ENCODE results near the gene PPFIBP1. TPM values are rescaled to one million over a fixed set of nuclear protein-coding genes. Genes with fewer than 3 reads are reported as not detected.
A peak's percentile ranks its signal among the peaks of the same experiment; 100 is the strongest.

Gene PPFIBP1
- polyA plus RNA-seq, result 10 to 100 TPM; 12.1 to 35.0 (median 19.6) TPM

DNA sequence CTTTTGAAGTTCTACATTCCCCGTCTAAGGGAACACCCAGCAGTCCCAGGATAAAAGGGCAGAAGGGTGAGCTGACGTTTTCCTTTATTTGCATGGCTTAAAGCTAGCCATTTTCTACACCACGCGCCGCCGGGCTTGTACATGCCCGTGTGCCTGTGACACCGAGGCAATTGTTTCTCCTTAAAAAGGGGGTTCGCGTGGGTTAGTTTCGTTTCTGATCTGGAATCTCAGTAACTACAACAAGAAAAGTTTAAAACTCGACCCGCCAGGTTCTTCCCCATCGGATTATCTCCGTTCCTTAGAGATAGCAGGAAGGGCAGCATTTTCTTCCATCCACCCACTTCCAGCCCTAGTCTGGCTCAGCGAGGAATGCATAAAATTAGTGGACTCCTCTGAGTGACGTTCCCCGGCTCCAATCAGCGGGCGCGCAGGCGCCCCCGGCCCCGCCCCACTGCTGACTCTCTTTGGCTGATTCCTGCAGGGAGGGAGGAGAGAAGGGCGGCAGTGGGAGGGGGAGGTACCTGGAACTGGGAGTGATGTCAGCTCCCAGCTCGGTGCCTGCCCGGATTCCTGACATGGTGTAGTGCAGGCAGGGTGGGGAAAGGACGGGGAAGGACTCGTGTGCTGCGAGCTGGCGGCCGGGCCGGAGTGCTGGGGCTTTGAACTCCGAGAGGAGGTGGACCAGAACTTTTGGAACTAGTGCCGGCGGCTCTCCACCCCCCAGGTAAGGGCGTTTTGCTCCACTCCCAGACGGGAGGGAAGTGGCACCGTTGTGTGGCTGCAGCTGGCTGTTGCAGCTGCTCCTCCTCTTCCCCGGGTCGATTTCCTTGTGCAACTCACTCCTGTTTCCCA is at the start of gene PPFIBP1:
Gene PPFIBP1 (plus strand): TSS at position 565 of the 852 bp plus-strand sequence. CDS start 109,191 bp downstream, outside the sequence.
- peak within 1 kb of the TSS; percentile 76 for H3K27ac ChIP-seq (ENCODE audit: low read depth, low read length)
- WGBS, 3 donors, result 0% methylated on average over 40 to 41 of the region's 41 CpGs

- WGBS, 3 donors, result 52 to 63% (median 56%) methylated on average over 3 of the region's 3 CpGs
- H3K27ac ChIP-seq (ENCODE audit: low read depth, low read length), result no peak overlapping the region
Observed at GRCh38 chr12:27474344-27474743, 49.7 kb upstream of the PPFIBP1 start.

DNA sequence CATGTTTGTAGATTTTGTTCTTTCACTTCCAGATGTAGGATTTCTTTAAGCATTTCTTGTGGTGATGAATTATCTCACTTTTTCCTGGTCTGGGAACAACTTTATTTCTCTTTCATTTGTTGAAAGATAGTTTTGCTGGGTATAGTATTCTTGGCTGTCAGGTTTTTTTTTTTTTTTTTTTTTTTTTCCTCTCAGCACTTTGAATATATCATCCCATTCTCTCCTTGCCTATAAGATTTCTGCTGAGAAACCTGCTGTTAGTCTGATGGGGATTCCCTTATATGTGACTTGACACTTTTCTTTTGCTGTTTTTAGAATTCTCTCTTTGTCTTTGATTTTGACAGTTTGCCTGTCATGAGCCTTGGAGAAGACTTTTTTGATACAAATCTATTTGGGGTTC is 47.0 kb upstream of the PPFIBP1 start:
- H3K27ac ChIP-seq (ENCODE audit: low read depth, low read length), result no peak overlapping the region

- H3K27ac ChIP-seq (ENCODE audit: low read depth, low read length), result no peak overlapping the region
Observed at GRCh38 chr12:27478949-27479348, 45.1 kb upstream of the PPFIBP1 start.

DNA sequence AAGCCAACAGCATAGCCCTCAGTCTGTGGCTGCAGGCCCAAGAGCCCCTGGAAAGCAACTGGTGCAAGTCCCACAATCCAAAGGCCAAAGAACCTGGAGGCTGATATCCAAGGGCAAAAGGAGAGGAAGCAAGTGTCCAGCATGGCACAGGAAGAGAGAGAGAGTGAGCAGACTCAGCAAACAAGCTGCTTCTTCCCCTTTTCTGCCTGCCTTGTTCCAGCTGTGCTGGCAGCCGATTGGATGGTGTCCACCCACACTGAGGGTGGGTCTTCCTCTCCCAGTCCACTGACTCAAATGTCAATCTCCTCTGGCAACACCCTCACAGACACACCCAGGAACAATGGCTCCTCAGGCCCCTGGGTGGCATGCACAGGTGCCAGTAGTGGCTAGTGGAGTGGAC is 44.0 kb upstream of the PPFIBP1 start:
- 55 to 100% (median 82%) methylated on average over 1 of the region's 1 CpG for WGBS, 3 donors
- no peak overlapping the region for H3K27ac ChIP-seq (ENCODE audit: low read depth, low read length)

GRCh38 chr12:27486961-27487360 is 37.0 kb upstream of the PPFIBP1 start:
- no peak overlapping the region for H3K27ac ChIP-seq (ENCODE audit: low read depth, low read length)

DNA sequence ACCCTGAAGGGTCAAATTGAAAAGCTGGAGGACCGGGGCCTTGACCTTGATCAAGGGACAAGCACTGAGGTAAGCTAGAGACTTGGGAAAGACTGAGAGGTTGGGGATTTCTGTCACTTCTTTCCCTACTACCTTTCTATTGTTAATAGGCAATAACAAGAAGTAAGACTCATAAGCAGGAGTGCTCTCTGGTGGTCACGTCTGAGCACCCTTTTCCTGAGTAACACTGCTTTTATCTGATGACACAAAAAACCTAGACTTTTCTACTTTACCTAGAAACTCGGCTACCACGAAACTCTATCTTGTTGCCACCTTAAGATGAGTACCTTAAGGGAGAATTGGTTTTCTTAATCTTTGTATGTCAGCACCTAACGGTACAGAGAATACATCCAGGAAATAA is 35.5 kb upstream of the PPFIBP1 start:
- WGBS, 3 donors, result 73 to 85% (median 80%) methylated on average over 5 of the region's 5 CpGs

GRCh38 chr12:27491226-27491625 is 32.8 kb upstream of the PPFIBP1 start:
- 58 to 90% (median 80%) methylated on average over 2 of the region's 2 CpGs for WGBS, 3 donors
- no peak overlapping the region for H3K27ac ChIP-seq (ENCODE audit: low read depth, low read length)

More for the DNA sequence above, 35.5 kb upstream of the PPFIBP1 start:
- H3K27ac ChIP-seq (ENCODE audit: low read depth, low read length), result no peak overlapping the region

DNA sequence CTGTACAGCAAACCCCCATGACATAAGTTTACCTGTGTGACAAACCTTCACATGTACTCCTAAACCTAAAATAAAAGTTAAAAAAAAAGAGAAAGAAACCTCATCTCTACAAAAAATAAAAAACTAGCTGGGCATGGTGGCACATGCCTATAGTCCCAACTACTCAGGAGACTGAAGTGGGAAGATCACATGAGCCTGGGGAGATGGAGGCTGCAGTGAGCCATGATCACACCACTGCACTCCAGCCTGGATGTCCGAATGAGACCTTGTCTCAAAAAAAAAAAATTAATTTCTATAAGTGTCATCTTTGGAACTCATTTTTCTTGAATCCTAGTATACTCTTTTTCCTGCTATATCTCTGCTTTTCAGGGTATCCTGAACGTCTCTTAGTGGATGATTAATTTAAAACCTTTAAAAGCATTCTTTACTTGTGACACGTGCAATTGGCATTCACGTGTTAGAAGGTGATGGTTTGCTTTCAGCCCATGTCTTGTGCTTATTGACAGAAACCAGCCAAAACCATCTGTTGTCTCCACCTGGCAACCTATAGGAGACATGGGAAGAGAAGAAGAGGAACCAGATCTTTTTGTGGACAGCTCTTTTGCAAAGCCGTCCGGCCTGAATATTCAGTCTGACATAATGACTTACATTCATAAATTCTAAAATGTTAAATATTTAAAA is 30.6 kb upstream of the PPFIBP1 start:
- no peak overlapping the region for H3K27ac ChIP-seq (ENCODE audit: low read depth, low read length)
- WGBS, 3 donors, result 64 to 79% (median 77%) methylated on average over 6 of the region's 6 CpGs

DNA sequence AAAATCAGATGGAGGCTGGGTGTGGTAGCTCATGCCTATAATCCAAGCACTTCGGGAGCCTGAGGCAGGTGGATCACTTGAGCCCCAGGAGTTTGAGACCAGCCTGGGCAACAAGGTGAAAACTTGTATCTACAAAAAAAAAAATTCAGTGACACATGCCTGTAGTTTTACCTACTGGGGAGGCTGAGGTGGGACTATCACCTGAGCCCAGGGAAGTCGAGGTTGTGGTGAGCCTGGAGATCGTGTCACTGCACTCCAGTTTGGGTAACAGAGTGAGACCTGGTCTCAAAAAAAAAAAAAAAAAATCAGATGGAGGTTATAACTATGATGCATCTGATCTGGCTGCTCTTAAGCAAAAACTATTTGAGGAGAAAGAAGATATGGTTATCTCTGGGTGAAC is 26.6 kb upstream of the PPFIBP1 start:
- no peak overlapping the region for H3K27ac ChIP-seq (ENCODE audit: low read depth, low read length)
- WGBS, 3 donors, result 71 to 94% (median 91%) methylated on average over 3 of the region's 3 CpGs

DNA sequence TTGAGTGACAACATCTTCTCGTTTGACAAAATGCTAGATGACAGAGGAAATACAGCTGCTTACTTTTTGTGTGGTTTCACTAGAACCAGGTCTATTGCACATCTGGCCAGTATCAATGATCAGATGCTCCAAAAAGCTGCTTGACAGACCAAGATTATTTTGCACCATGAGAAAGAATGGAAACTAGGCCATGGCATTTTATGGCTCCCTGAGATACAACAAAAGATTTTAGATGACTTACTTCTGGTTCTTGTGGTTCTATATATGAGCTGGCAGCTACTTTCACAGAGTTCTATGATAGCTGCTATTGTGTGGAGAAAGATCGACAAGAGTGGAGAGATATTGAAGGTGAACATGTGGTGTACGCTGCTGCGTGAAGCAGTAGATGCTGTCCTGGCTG is 25.9 kb upstream of the PPFIBP1 start:
- WGBS, 3 donors, result 89 to 90% (median 89%) methylated on average over 4 of the region's 4 CpGs
- H3K27ac ChIP-seq (ENCODE audit: low read depth, low read length), result no peak overlapping the region

- 79 to 80% (median 80%) methylated on average over 5 of the region's 5 CpGs for WGBS, 3 donors
- no peak overlapping the region for H3K27ac ChIP-seq (ENCODE audit: low read depth, low read length)
Observed at GRCh38 chr12:27498761-27499160, 25.2 kb upstream of the PPFIBP1 start.

GRCh38 chr12:27499377-27499776 is 24.6 kb upstream of the PPFIBP1 start:
- no peak overlapping the region for H3K27ac ChIP-seq (ENCODE audit: low read depth, low read length)
- 94 to 98% (median 97%) methylated on average over 3 of the region's 3 CpGs for whole genome bisulfite sequencing, 3 donors

- WGBS, 3 donors, result 50 to 65% (median 64%) methylated on average over 3 of the region's 3 CpGs
- H3K27ac ChIP-seq (ENCODE audit: low read depth, low read length), result no peak overlapping the region
Observed at GRCh38 chr12:27500546-27500945, 23.5 kb upstream of the PPFIBP1 start.

DNA sequence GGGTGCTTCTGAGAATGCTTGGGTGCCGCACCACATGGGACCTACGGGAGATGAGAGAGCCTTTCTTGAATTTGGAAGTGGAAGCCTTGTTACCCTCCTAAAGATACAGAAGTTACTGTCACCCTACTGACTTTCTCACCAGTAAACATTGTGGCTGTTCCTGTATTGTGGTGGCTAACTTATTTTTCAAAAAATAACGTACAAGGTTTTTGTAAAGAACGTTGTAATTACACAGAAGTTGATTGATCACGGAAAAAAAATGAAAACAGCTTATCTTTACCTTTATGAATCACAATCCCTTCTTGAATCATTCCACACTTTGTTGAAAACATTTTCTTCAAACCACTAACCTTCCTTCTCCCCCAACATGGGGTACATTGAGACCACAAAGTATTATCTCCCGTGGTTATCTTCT is 22.0 kb upstream of the PPFIBP1 start:
- H3K27ac ChIP-seq (ENCODE audit: low read depth, low read length), result no peak overlapping the region
- 82 to 85% (median 84%) methylated on average over 6 of the region's 6 CpGs for WGBS, 3 donors

DNA sequence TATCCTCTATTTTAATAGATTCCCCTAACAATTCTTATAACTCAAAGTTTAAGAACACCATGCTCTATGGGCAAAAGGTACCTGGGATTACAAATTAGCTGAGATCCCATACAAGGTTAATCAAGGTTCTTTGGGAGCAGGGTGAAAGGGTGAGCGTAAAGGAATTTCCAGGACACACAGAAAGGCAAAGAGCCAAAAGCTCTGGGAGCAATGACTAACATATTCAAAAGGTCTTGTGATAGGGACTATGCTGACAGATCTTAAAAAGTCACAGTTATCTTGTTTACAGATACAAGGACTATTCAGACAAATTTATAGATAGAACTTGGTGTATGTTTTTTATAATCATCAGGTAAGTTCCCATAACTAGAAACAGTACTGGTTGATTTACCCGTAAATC is 19.5 kb upstream of the PPFIBP1 start:
- no peak overlapping the region for H3K27ac ChIP-seq (ENCODE audit: low read depth, low read length)
- WGBS, 3 donors, result 77 to 98% (median 93%) methylated on average over 2 of the region's 2 CpGs

DNA sequence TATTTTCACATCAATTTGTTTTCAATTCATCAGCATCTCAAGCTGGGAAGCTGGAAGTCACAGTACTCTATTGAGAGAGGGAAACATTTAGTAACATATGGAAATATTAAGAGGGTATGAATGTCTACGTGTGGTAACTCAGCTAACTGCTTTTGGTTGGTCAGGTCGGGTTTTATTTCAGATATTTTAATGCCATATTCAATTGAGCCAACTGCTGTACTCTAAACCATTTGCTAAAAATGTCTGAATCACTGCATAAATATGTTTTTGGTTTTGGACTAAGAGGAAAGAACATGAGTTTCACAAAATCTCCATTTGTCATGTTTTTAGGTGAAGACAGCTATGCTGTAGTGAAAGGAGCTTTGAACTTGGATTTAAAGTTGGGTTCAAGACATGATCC is 18.9 kb upstream of the PPFIBP1 start:
- no peak overlapping the region for H3K27ac ChIP-seq (ENCODE audit: low read depth, low read length)
- WGBS, 3 donors, result 86 to 90% (median 88%) methylated on average over 2 of the region's 2 CpGs

DNA sequence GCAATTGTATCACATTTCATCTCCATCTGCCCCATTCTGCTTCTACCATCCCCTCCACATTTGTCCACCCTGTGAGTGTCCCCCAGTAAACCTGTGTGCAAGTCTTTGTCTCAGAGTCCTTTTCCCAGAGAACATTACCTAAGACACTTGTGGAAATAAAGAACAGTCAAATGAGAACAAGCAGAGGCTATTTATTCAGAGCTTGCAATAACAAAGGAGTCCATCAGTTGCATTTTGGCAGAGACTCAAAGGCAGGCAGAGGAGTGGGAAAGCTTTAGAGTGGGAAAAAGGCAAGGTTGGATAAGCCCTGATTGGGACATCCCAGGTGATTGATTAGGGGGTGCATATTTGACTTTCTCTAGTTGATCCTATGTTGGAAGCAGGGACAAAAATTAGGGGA is 18.2 kb upstream of the PPFIBP1 start:
- H3K27ac ChIP-seq (ENCODE audit: low read depth, low read length), result no peak overlapping the region

- H3K27ac ChIP-seq (ENCODE audit: low read depth, low read length), result no peak overlapping the region
- WGBS, 3 donors, result 87 to 96% (median 94%) methylated on average over 2 of the region's 2 CpGs
Observed at GRCh38 chr12:27506645-27507189, 17.3 kb upstream of the PPFIBP1 start.

Measured in adipose tissue (tissue), 3 donors.